Activated naive CD8-positive, alpha-beta T cell treated with anti-CD3 and anti-CD28 coated beads, Interleukin-2, amount 10 ng/mL, durations not matched to agents 7 days and 5 days (primary cell): ENCODE data around the gene NRXN3. TPM values are rescaled to one million over a fixed set of nuclear protein-coding genes. Genes with fewer than 3 reads are reported as not detected.

Experiments used
- ATAC-seq: fragments of 150-1000 bp; cut with Tn5 transposase; one replicate; pipeline ENCODE4 v1.10.0; 2021; ENCODE audit warnings: low read depth, moderate library complexity
- POLR2A ChIA-PET: fragments of 350-600 bp; sonication (Branson Sonifier 250); formaldehyde crosslinking; loops from one replicate; lab custom pipeline; 2021; ENCODE audit warnings: antibody characterized with exemption; lab: Charles Lee
- DNase-seq: peaks from one replicate; pipeline ENCODE4 v3.0.0; 2021
- H3K27ac Mint-ChIP-seq: one replicate; pipeline ENCODE4 v1.8.0; 2022; ENCODE audit warnings: mild to moderate bottlenecking, mixed read lengths
- H3K27me3 Mint-ChIP-seq: one replicate; pipeline ENCODE4 v1.8.0; 2022; ENCODE audit warnings: mild to moderate bottlenecking, moderate library complexity, mixed read lengths
- H3K36me3 Mint-ChIP-seq: one replicate; pipeline ENCODE4 v1.8.0; 2021; ENCODE audit warnings: mild to moderate bottlenecking, mixed read lengths
- H3K4me1 Mint-ChIP-seq: one replicate; pipeline ENCODE4 v1.8.0; 2021; ENCODE audit warnings: mixed read lengths
- H3K4me3 Mint-ChIP-seq: one replicate; pipeline ENCODE4 v1.8.0; 2022; ENCODE audit warnings: mild to moderate bottlenecking, moderate library complexity, mixed read lengths
- H3K9me3 Mint-ChIP-seq: one replicate; pipeline ENCODE4 v1.8.0; 2021; ENCODE audit warnings: mixed read lengths
- total RNA-seq, 2 experiments: library from RNA; stranded (reverse); gene quantifications; one replicate each; pipeline ENCODE4 v1.2.3, GENCODE V29; 2021

The NRXN3 gene
- total RNA-seq, 2 experiments from 2014 or later, result not detected

DNA sequence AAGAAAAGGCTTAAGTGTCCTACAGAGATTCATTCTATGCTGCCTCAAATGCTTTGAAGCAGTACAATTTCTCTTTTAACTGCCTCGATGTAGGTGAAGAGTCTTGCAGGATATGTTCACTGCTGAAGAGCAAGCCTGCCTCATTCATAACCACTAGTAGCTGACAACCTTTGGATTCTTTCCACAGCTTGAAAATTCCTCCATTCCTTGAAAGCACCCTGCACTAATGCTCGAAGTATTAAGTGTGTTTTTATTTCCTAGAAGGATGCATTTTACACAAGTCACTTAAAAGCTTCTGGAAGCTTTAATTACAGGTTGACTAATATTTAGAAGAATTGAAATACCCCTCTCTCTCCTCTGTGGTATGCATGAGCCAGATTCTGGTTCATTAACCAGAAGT lies 1611.7 kb downstream of the NRXN3 start:
- no peak overlapping the region for H3K27ac Mint-ChIP-seq
- POLR2A ChIA-PET, result no interaction called here
- ATAC-seq, result no peak
- H3K36me3 Mint-ChIP-seq, result no peaks in the 10 kb centered on the region
- no peak overlapping the region for H3K4me3 Mint-ChIP-seq
- peaks cover 6% of the 10 kb centered on the region for H3K9me3 Mint-ChIP-seq
- no peaks in the 10 kb centered on the region for H3K4me1 Mint-ChIP-seq
- H3K27me3 Mint-ChIP-seq, result no peaks in the 10 kb centered on the region
- no peak for DNase-seq

DNA sequence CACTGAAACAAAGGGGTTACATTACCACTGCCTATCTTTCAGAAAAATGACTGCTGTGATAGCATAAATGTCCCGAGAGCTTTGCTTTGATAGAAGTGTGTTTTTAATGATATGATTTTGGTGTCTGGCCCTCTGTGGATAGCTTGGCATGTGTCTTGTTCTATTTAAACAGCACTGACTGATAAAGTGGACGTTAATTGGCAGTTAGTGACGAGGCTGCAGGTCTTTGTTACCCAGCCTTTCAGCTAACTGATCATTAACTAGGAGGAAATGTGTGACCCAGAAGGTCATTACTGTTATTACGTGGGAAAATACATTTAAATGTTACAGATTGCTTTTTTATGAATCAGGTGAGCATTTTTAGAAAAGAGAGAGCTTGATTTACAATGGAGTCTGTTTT lies 1612.9 kb downstream of the NRXN3 start:
- ATAC-seq (no peak), DNase-seq (no peak)
- Mint-ChIP-seq H3K36me3 (no peaks in the 10 kb centered on the region), H3K9me3 (peaks cover 8% of the 10 kb centered on the region), H3K4me3 (no peak overlapping the region), H3K27ac (no peak overlapping the region), H3K27me3 (no peaks in the 10 kb centered on the region), H3K4me1 (no peaks in the 10 kb centered on the region)
- POLR2A ChIA-PET, result no interaction called here

DNA sequence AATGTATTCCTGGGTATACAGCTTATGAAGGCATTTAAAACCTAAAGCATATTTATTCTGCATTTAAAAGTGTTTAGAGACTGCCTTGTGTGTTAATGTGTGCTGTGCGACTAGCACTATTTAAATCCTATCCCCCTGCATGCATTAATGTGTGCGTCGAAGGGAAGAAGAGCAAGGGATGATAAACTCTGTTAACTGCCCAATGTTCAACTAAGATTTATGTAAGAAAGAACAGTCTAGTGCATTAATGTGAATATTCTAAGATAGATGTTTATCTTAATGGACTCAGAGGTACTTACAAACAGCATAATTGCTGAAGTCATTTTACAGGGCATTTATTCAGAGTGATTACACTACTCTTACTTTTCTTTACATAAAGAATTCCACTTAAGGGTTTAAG lies 1616.3 kb downstream of the NRXN3 start:
- H3K9me3 Mint-ChIP-seq, result peaks cover 14% of the 10 kb centered on the region
- H3K27me3 Mint-ChIP-seq, result no peaks in the 10 kb centered on the region
- DNase-seq, result no peak
- H3K4me3 Mint-ChIP-seq, result no peak overlapping the region
- POLR2A ChIA-PET, result no interaction called here
- H3K27ac Mint-ChIP-seq, result no peak overlapping the region
- H3K36me3 Mint-ChIP-seq, result no peaks in the 10 kb centered on the region
- ATAC-seq, result no peak
- no peaks in the 10 kb centered on the region for H3K4me1 Mint-ChIP-seq

DNA sequence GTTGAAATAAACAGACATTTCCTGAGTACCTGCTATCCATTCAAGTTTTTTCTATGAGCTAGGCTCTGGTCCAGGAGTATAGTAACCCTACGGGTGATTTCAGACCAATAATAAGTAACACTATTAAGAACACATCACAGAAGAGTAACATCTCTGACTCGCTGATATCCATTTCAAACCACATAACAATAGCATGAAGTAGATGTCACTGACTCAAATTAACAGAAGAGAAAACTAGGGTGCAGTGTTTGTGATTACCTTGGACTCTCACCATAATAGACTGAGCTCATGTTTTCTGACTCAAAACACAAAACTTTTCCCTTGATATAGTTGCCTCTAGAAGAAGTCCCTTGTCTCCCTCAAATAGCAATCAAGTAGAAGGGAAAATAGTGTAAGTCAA lies 1618.2 kb downstream of the NRXN3 start:
- Mint-ChIP-seq H3K4me3 (no peak overlapping the region), H3K27ac (no peak overlapping the region), H3K27me3 (no peaks in the 10 kb centered on the region), H3K9me3 (peaks cover 14% of the 10 kb centered on the region), H3K4me1 (no peaks in the 10 kb centered on the region), H3K36me3 (no peaks in the 10 kb centered on the region)
- POLR2A ChIA-PET, result no interaction called here
- ATAC-seq (no peak), DNase-seq (no peak)

DNA sequence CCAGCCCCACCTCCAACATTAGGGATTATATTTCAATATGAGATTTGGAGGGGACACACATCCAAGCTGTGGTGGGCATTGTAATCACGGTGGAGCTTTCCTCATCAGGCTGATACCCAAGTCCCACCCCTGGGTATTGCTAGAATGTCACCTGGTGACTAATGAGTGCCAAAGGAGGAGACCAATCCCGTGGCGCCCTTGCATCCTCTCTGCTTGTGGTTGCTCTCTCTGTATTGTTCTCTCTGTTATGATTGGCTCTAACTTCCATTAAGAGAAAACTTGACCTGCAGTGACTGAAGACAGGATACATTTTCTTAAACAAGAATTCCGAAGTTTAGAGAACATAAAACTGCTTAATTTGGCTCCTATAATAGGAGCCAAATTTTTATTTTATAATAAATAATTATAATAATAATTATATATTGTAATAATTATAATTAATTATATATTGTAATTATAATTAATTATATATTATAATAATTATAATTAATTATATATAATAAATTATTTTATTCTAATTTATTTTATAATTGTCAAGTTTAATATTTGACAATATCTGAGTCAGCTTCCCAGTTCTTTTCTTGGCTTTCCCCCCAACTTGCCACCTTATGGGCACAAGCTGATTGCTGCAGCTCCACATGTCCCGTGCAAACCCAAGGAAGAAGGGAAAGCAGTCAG lies 1621.0 kb downstream of the NRXN3 start:
- DNase-seq, result no peak
- H3K4me1 Mint-ChIP-seq, result no peaks in the 10 kb centered on the region
- H3K4me3 Mint-ChIP-seq, result no peak overlapping the region
- no peaks in the 10 kb centered on the region for H3K27me3 Mint-ChIP-seq
- H3K36me3 Mint-ChIP-seq, result no peaks in the 10 kb centered on the region
- POLR2A ChIA-PET, result no interaction called here
- no peak overlapping the region for H3K27ac Mint-ChIP-seq
- ATAC-seq, result no peak
- peaks cover 12% of the 10 kb centered on the region for H3K9me3 Mint-ChIP-seq

DNA sequence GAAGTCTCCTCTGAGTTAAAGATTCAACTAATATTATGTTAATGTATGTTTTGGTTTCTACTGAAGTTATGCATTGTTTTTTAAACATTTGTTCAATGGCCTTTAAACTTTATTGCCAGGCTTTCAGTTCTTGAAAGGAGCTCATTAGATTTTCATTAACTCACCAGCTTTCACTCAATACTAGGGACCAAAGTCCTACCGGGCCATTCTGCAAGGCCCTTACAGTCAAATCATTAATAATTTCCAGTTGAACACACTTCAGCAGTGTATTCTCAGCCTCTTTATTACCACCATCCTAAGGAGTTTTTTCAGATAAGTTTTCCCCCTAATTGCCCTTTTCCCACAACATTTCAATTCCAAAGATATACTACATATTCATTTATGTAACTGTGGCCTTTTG lies 1631.9 kb downstream of the NRXN3 start:
- Mint-ChIP-seq H3K27ac (no peak overlapping the region), H3K36me3 (no peaks in the 10 kb centered on the region), H3K4me3 (no peak overlapping the region), H3K4me1 (no peaks in the 10 kb centered on the region), H3K9me3 (peaks cover 2% of the 10 kb centered on the region), H3K27me3 (no peaks in the 10 kb centered on the region)
- POLR2A ChIA-PET, result no interaction called here
- ATAC-seq, result no peak
- no peak for DNase-seq

DNA sequence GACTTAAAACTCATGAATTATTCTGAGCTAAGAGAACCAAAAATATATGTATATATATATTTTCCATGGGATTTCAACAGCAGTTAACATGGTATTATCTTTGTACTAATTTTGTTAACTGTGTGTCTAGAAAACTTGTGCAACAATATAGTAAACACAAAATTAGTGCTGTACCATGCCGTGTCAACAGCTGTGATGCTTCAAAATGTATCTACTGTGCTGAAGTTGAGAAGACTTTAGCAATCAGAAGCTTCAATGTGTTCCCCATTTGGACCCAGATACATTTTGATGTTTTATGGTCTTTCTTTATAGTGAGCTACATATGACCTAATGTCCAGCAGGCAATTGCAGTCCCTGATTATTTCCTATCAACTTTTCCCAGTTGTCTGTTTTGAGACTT lies 1635.5 kb downstream of the NRXN3 start:
- Mint-ChIP-seq H3K9me3 (peaks cover 2% of the 10 kb centered on the region), H3K27ac (no peak overlapping the region), H3K4me1 (no peaks in the 10 kb centered on the region), H3K27me3 (peaks cover 1% of the 10 kb centered on the region), H3K36me3 (no peaks in the 10 kb centered on the region), H3K4me3 (no peak overlapping the region)
- POLR2A ChIA-PET, result no interaction called here
- ATAC-seq, result no peak
- no peak for DNase-seq

DNA sequence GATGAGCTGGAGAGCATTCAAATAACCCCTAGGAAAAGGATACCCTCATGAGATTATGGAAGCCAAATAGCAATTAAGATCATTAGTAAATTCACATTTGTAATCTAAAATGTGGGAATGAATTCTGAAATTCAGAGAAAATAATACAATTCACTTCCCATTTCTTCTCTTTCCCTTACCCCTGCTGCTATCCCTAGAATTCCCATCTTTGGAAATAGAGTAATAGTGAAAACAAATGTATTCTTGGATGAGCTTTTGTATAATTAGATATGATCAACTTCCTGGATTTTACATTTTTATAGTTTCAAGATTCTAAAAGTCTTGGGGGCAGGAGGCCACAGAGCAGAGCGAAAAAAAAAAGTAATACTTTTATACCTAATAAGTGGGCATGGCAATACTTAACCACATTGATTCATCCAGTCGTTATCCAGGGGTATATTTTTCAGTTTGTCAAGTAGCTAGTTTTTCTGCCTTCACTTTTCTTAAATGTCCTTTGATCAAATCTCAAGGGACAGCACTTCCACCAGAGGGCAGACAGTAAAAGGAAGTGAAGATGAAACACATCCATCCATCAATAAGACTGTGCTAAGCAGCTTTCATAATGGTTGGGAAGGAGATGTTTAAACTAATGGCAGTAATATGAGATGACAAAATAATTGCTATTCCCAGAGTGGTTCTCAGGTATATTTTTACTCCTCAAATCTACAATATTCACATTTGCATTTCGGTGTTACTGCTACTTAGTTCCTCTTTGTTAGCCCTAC lies 1639.9 kb downstream of the NRXN3 start:
- Mint-ChIP-seq H3K27me3 (peaks cover 1% of the 10 kb centered on the region), H3K9me3 (no peaks in the 10 kb centered on the region), H3K36me3 (no peaks in the 10 kb centered on the region), H3K27ac (no peak overlapping the region), H3K4me3 (no peak overlapping the region), H3K4me1 (no peaks in the 10 kb centered on the region)
- DNase-seq (no peak), ATAC-seq (no peak)
- POLR2A ChIA-PET, result no interaction called here

DNA sequence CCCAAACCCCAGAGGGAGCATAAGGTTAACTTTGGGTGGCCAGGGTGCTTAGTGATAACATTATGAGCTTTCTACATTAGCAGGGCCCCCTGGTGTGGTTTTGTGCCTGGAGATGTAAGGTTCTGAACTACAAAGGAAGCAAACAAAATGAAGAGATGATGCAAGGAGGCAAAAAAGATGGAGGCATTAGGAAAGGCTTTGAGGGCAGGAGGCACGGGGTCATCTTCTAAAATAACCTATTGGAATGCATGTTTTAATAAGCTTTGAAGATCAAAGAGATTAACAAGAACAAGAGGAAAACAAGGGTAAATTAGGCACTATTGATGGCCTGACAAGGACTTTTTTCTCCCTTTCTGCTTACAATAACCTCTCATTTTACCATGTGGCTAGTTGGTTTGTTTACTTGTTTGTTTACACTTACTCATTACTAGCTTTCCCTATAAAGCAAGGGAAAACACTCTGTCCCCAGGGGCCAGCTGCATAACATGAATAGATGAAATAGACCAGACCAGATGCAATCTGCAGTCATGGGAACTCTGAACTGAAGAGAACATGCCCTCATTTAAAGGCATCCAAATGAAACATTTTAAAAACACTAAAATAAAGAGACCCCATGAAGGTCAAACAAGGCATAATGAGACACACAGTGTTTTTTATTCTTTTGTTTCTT lies 1650.8 kb downstream of the NRXN3 start:
- Mint-ChIP-seq H3K27me3 (no peaks in the 10 kb centered on the region), H3K36me3 (no peaks in the 10 kb centered on the region), H3K4me3 (no peak overlapping the region), H3K4me1 (no peaks in the 10 kb centered on the region), H3K27ac (no peak overlapping the region), H3K9me3 (no peaks in the 10 kb centered on the region)
- ATAC-seq (no peak), DNase-seq (no peak)
- POLR2A ChIA-PET, result no interaction called here

DNA sequence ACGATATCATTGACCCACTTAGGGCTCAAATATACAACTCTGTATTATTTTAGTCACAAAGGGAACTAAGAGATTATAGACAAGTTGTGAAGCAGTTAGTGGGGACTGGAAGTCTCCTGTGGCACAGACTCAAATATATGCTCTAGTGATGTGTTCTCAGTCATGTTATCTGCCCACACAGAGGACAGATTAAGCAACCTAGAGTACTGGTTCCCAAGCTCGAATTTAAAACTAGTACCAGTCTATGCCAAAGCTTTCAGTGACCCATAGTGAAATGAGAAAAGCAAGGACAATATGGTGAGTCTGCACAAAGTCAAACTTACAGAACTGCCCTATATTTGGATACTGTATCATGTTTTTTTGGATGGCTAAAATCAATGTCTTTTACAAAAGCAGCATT lies 1651.9 kb downstream of the NRXN3 start:
- POLR2A ChIA-PET, result no interaction called here

DNA sequence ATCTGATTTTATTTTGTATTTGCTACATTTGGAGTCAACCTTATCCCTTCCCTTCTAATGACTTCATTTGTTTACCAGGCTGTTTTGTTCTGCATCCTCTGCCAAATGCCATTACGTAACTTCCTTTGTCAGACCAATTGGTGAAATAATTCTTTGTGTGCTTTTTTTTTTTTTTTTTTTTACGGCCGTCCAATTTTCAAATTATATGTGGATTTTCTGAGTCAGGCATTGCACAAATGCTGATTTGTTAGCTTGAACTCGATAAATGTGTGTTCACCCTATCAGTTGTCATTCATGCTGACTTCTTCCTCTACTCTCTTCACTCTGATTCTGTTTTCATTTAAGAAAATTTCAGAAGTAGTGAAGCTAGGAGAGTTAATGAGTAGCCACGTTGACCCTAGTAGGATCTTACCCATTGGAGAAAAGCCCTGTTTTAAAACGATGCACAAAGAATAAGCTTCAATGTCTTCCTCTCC lies 1654.9 kb downstream of the NRXN3 start:
- H3K4me1 Mint-ChIP-seq, result no peaks in the 10 kb centered on the region
- no peaks in the 10 kb centered on the region for H3K27me3 Mint-ChIP-seq
- POLR2A ChIA-PET, result no interaction called here

More for the DNA sequence above, 1651.9 kb downstream of the NRXN3 start:
- ATAC-seq (no peak), DNase-seq (no peak)
- Mint-ChIP-seq H3K9me3 (peaks cover 2% of the 10 kb centered on the region), H3K27ac (no peak overlapping the region), H3K4me1 (no peaks in the 10 kb centered on the region), H3K27me3 (no peaks in the 10 kb centered on the region), H3K4me3 (no peak overlapping the region), H3K36me3 (no peaks in the 10 kb centered on the region)

DNA sequence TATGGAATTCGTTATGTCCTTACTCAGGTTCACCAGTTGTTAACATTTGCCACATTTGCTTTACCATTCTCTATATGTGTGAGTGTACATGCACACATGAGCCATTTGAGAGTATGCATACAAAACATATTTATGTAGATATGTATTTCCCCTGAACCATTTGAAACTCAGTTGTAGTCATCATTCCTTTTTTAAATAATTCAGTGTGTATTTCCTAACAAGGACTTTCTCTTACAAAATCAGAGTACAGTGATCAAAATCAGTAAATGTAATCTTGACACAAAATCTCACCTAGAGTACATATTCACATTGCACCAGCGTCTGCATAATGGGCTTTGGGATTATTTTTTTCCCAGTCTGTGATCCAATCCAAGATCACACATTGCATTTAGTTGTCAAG lies 1656.2 kb downstream of the NRXN3 start:
- Mint-ChIP-seq H3K27ac (no peak overlapping the region), H3K4me3 (no peak overlapping the region), H3K27me3 (no peaks in the 10 kb centered on the region), H3K36me3 (no peaks in the 10 kb centered on the region), H3K9me3 (peaks cover 3% of the 10 kb centered on the region), H3K4me1 (no peaks in the 10 kb centered on the region)
- DNase-seq (no peak), ATAC-seq (no peak)
- POLR2A ChIA-PET, result no interaction called here

More for the DNA sequence above, 1654.9 kb downstream of the NRXN3 start:
- H3K27ac Mint-ChIP-seq, result no peak overlapping the region
- DNase-seq (no peak), ATAC-seq (no peak)
- peaks cover 3% of the 10 kb centered on the region for H3K9me3 Mint-ChIP-seq
- no peak overlapping the region for H3K4me3 Mint-ChIP-seq
- H3K36me3 Mint-ChIP-seq, result no peaks in the 10 kb centered on the region

DNA sequence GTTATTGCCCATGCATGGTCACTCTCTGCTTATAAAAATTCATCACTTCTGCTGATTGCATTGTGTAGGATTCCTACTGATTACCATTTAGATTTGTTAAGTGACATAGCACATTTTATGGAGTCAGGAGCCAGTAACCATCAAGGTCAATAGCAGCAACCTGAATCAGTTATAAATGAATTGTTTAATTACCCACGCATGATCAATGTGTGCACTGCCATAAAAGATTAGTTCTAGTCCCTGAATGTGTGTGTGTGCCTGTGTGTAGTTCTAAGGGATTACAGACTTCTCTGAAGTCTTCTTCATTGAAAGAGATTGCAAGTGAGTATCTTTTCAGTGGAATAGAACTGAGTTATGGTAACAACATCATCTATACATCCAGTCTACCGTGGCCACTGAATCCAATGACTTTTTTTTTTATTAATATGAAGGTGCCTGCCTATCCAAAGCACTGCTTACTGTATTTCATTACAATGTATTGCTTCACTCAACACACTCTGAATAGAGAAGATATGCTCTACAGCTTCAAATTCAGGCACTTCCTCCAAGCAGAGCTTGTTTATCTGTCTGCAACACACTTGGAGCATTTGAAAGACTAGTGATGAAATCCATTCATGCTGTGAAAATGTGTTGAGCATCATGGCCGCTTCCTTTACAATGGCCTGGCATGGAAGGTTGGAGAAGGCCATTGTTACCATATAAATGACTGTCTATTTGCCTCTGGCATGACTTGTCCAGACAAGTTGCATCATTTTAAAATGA lies 1659.4 kb downstream of the NRXN3 start:
- Mint-ChIP-seq H3K4me3 (no peak overlapping the region), H3K36me3 (no peaks in the 10 kb centered on the region), H3K27ac (no peak overlapping the region), H3K4me1 (no peaks in the 10 kb centered on the region), H3K9me3 (peaks cover 3% of the 10 kb centered on the region), H3K27me3 (no peaks in the 10 kb centered on the region)
- DNase-seq, result no peak
- POLR2A ChIA-PET, result no interaction called here
- ATAC-seq, result no peak
